Stromal cell of bone marrow (primary cell): ENCODE data around the gene SPSB1.
"Not testable (repeated sequence)": the region's sequence is repeated elsewhere in the genome, so short reads cannot be mapped to it uniquely, and the experiment has no call there.

Experiments used
- DNase-seq: peaks from one replicate; pipeline ENCODE4 v3.0.0-alpha.2; 2012; ENCODE audit warnings: low read depth

The SPSB1 gene

DNA sequence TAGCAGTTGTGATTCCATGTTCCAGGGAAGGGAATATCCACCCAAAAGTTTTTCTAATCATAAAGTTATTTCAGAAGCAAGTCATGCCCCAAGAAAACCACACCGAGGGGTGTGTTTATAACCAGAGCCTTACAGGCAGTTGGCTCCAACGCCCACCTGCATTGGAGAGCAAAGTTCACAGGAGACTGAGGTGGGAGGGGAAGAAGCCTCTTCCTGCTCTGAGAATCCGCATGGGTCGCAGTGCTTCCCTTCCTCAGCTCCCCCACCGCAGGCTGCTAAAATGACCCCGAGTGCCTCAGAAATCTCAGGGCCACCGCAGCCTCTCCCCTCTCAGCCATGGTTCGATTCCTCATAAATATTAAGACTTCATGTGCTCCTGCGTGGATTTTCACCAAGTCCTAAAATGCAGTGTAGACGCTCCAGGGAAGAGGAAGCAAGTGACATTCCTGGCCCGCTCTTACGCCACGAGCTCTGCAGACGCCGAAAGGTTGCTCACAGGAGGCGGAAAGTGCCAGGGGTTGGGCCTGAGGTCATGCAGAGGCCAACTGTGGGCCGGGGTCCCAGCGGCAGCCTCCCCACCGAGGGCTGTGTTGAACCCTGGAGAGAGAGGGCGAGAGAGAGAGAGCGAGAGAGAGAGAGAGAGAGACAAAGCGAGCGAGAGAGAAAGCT is 13.4 kb upstream of the SPSB1 start:
- no peak for DNase-seq

- DNase-seq: peak; percentile 91
Observed at GRCh38 chr1:9280015-9280860, 12.5 kb upstream of the SPSB1 start.

GRCh38 chr1:9281071-9281827 is 11.4 kb upstream of the SPSB1 start:
- no peak for DNase-seq

- DNase-seq: no peak
Observed at GRCh38 chr1:9281908-9282695, 10.6 kb upstream of the SPSB1 start.

DNA sequence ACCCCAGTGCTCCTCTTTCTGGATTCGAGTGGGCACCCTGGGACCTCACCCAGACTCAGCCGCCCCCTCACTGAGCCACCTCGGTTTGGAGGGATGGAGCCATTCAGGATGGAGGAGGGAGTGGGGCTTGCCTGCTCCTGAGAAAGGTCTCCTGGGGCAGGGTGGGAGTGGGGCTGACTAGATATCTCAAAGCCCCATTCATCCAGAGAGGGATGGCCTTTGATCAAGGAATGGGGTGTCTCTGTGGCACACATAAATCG is 10.1 kb upstream of the SPSB1 start:
- no peak for DNase-seq

GRCh38 chr1:9284061-9284460 is 8.6 kb upstream of the SPSB1 start:
- DNase-seq: no peak

DNA sequence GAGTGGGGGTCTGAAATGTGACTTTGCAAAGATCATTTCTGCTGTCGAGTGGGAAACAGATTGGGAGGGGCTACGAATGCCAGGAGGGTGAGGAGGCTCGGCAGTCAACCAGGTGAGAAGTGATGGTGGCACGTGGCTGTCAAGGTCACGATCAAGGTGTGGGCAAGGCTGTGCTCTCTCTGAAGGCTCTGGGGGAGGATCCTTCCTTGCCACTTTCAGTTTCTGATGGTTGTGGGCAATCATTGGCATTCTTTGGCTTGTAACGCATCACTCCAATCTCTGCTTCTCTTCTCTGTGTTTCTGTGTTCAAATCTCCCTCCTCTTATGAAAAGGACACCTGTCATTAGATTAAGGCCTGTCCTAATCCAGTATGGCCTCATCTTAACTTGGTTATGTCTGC is 6.1 kb upstream of the SPSB1 start:
- DNase-seq: no peak

- no peak for DNase-seq
Observed at GRCh38 chr1:9289090-9289534, 3.6 kb upstream of the SPSB1 start.

- peak; percentile 91 for DNase-seq
Observed at GRCh38 chr1:9289711-9290485, 2.8 kb upstream of the SPSB1 start.

GRCh38 chr1:9291914-9292360 is 757 bp upstream of the SPSB1 start:
- DNase-seq: no peak

DNA sequence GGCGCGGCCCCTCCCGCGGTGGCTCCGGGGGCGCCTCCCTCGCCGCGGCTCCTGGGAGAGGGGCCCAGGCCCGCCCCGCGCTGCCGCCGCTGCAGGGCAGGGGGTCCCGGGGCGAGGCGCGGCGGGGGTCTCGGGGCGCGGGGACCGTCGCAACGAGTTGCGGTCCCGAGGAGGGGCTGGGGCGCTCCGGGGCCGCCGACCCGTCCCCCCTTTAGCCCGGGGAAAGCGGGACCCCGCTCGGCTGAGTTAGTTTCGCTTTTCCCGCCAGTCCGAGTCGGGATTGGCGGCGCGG is 493 bp downstream of the SPSB1 start:
- DNase-seq: no peak

DNA sequence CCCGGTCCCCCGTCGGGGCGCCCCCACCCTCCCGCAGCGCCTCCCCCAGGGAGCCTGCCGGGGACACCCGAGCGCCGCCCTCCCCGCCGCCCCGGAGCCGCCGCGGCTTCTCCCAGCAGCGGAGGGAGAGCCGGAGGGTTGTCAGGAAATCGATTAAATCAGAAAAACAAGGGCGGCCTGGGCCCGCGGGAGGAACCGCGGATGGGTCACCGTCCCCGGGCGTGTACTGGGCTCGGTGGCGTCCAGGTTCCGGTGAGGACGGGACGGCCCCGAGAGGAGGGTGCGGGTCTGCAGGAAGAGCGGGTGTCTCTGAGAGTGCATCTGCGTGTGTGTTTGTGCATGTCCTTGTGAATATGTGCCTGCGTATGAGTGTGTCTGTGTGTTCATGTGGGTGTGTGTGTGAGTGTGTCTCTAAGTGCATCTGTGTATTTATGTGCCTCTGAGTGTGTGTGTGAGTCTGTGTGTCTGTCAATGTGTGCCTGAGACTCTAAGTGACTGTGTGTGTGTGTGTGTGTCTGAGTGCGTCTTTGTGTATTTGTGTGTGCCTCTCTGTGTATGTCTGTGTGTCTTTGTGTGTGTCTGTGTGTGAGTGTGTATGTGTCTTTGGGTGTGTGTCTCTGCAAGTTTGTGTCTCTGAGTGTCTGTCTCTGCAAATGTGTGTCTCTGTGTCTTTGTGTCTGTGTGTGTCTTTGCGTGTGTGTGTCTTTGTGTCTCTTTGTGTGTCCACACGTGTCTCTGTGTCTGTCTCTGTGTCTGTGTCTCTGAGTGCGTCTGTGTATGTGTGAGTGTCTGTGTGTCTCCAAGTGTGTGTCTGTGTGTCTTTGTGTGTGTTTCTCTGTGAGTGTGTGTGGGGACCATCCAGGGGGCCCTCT is 1.1 kb downstream of the SPSB1 start:
- DNase-seq: no peak

GRCh38 chr1:9294405-9294773 is 1.7 kb downstream of the SPSB1 start:
- no peak for DNase-seq

DNA sequence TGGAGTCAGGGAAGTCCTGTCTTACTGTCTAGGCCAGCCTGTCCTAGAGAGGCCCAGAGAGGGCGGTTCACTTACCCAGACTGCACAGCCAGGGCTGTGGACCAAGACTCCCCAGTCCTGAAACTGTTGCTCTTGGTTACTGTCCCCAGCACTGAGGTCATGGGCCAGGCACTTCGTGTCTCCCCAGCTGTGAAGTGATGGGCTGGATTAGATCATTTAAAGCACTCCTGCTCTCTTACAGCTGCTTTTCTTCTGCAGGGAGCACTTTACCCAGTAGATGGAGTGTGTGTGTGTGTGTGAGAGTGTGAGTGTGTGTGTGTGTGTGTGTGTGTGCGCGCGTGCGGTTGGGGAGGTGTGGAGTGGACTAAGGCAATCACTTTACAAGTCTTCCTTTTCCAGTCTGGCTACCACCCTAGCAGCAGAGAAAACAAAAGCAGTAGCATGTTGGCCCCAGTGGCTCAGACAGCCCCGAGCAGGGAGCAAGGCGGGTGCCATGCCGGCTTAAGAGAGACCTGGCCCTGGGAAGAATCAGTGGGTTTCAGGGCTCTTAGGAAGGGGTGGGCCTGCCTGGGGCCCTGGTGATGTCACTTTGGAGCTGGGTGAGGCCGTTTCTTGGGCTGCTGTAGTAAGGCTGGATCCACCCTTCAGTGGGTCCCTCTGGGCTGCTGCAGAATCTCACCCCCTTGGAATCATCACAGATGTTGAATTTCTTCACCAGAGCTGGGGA is 2.4 kb downstream of the SPSB1 start:
- DNase-seq: no peak

GRCh38 chr1:9295884-9296283 is 3.2 kb downstream of the SPSB1 start:
- DNase-seq: no peak

DNA sequence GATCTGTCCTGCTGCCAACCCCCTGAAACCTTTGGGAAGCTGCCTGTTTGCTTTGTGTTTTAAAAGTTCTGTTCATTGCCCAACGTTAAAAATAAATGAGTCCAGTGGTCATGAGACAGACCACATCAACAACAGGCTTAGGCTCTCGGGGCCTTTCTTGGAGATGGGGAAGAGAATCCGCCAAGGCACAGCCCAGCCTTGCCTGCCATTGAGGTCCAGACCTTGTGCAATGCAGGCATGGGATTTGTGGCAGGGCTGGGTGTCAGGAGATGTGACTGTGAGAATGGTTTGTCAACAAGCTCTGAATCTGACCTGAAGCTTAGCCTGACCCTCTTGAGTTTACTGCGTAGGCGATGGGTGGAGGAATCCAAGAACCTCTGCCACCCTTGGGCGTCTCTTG is 4.2 kb downstream of the SPSB1 start:
- no peak for DNase-seq

- DNase-seq: no peak
Observed at GRCh38 chr1:9297831-9298230, 5.1 kb downstream of the SPSB1 start.

- no peak for DNase-seq
Observed at GRCh38 chr1:9298282-9298681, 5.6 kb downstream of the SPSB1 start.

DNA sequence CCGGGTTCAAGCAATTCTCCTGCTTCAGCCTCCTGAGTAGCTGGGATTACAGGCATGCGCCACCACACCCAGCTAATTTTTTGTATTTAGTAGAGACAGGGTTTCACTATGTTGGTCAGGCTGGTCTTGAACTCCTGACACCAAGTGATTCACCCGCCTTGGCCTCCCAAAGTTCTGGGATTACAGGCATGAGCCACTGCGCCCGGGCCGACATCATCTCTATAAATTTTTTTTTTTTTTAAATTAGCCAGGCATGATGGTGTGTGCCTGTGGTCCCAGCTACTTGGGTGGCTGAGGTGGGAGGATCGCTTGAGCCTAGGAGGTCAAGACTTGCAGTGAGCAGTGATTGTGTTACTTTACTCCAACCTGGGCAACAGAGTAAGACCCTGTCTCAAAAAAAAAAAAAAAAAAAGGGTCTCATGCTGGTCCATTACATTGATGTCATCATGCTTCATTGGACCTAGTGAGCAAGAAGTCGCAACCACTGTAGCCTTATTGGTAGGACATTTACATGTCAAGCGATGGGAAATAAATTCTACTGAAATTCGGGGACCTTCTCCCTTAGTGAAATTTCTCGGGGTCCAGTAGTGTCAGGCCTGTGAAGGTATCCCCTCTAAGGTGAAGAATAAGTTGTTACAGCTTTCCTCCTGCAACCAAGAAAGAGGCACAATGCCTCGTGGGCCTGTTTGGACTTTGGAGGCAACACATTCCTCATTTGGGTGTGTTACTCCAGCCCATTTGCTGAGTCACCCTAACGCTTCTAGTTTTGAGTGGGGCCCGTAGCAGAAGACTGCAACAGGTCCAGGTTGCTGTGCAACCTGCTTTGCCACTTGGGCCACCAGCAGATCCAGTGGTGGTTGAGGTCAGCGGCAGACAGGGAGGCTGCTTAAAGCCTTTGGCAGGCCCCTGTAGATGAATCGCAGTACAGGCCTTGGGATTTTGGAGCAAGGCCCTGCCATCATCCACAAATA is 7.2 kb downstream of the SPSB1 start:
- DNase-seq: not testable (repeated sequence)
